ENCODE data around the gene TRABD.
A peak's percentile ranks its signal among the peaks of the same experiment; 100 is the strongest.
"Not testable (repeated sequence)": the region's sequence is repeated elsewhere in the genome, so short reads cannot be mapped to it uniquely, and the experiment has no call there.

The TRABD gene

GRCh38 chr22:50185375-50186087 is at the start of gene TRABD:
Gene TRABD, plus strand, starts transcription at chr22:50185913. Its CDS starts 7,148 bp downstream, at chr22:50193061.
- DNase-seq, result peak; percentile 92

GRCh38 chr22:50136581-50137015 is 49.1 kb upstream of the TRABD start:
- DNase-seq, result no peak

GRCh38 chr22:50137277-50137676 is 48.4 kb upstream of the TRABD start:
- DNase-seq, result not testable (repeated sequence)

- no peak for DNase-seq
Measured at GRCh38 chr22:50138041-50138440, 47.7 kb upstream of the TRABD start.

GRCh38 chr22:50138988-50139387 is 46.7 kb upstream of the TRABD start:
- no peak for DNase-seq

GRCh38 chr22:50139843-50140415 is 45.8 kb upstream of the TRABD start:
- no peak for DNase-seq

GRCh38 chr22:50140615-50141014 is 45.1 kb upstream of the TRABD start:
- no peak for DNase-seq

GRCh38 chr22:50141462-50141861 is 44.3 kb upstream of the TRABD start:
- DNase-seq, result no peak

- DNase-seq, result no peak
Measured at GRCh38 chr22:50141891-50142363, 43.8 kb upstream of the TRABD start.

GRCh38 chr22:50143096-50143495 is 42.6 kb upstream of the TRABD start:
- DNase-seq, result no peak

GRCh38 chr22:50144005-50144614 is 41.6 kb upstream of the TRABD start:
- DNase-seq, result no peak

- DNase-seq, result no peak
Measured at GRCh38 chr22:50145721-50146438, 39.8 kb upstream of the TRABD start.

GRCh38 chr22:50146439-50147238 is 39.1 kb upstream of the TRABD start:
- DNase-seq, result no peak

- not testable (repeated sequence) for DNase-seq
Measured at GRCh38 chr22:50147258-50148165, 38.2 kb upstream of the TRABD start.

- no peak for DNase-seq
Measured at GRCh38 chr22:50148166-50148500, 37.6 kb upstream of the TRABD start.

GRCh38 chr22:50148991-50149721 is 36.6 kb upstream of the TRABD start:
- DNase-seq, result peak; percentile 82

- DNase-seq, result no peak
Measured at GRCh38 chr22:50150161-50151129, 35.3 kb upstream of the TRABD start.

- no peak for DNase-seq
Measured at GRCh38 chr22:50151571-50152537, 33.9 kb upstream of the TRABD start.
